NCI-H1694 (cell line): ENCODE data around the gene AAK1.
"Not testable (repeated sequence)": the region's sequence is repeated elsewhere in the genome, so short reads cannot be mapped to it uniquely, and the experiment has no call there.

Experiments used
- DNase-seq: peaks from one replicate; lab custom pipeline; 2025; lab: John Stamatoyannopoulos, UW

AAK1 gene

GRCh38 chr2:69643602-69644505 lies at the start of gene AAK1:
TSS of gene AAK1 (minus strand) at chr2:69643739. CDS start at chr2:69643040, 699 bp downstream.
- peak; percentile 76 for DNase-seq

GRCh38 chr2:69692424-69692823 lies 48.9 kb upstream of the AAK1 start:
- DNase-seq, result no peak

- no peak for DNase-seq
These were observed 46.4 kb upstream of the AAK1 start for GRCh38 chr2:69689969-69690368.

- no peak for DNase-seq
These were observed 45.9 kb upstream of the AAK1 start for GRCh38 chr2:69689466-69689865.

GRCh38 chr2:69687971-69688611 lies 44.6 kb upstream of the AAK1 start:
- DNase-seq, result no peak

- no peak for DNase-seq
These were observed 43.3 kb upstream of the AAK1 start for GRCh38 chr2:69686813-69687212.

- no peak for DNase-seq
These were observed 41.9 kb upstream of the AAK1 start for GRCh38 chr2:69685321-69686048.

GRCh38 chr2:69683170-69683971 lies 39.8 kb upstream of the AAK1 start:
- no peak for DNase-seq

GRCh38 chr2:69682525-69682924 lies 39.0 kb upstream of the AAK1 start:
- no peak for DNase-seq

- DNase-seq, result no peak
These were observed 36.6 kb upstream of the AAK1 start for GRCh38 chr2:69680001-69680675.

GRCh38 chr2:69677914-69678313 lies 34.4 kb upstream of the AAK1 start:
- no peak for DNase-seq

GRCh38 chr2:69676146-69676545 lies 32.6 kb upstream of the AAK1 start:
- no peak for DNase-seq

- DNase-seq, result no peak
These were observed 30.8 kb upstream of the AAK1 start for GRCh38 chr2:69674316-69674670.

GRCh38 chr2:69673098-69673497 lies 29.6 kb upstream of the AAK1 start:
- not testable (repeated sequence) for DNase-seq

GRCh38 chr2:69669666-69670065 lies 26.1 kb upstream of the AAK1 start:
- DNase-seq, result no peak

GRCh38 chr2:69668598-69668997 lies 25.1 kb upstream of the AAK1 start:
- DNase-seq, result no peak

- DNase-seq, result no peak
These were observed 24.4 kb upstream of the AAK1 start for GRCh38 chr2:69667805-69668382.

- no peak for DNase-seq
These were observed 21.6 kb upstream of the AAK1 start for GRCh38 chr2:69665152-69665551.

- no peak for DNase-seq
These were observed 20.3 kb upstream of the AAK1 start for GRCh38 chr2:69663860-69664259.

- DNase-seq, result not testable (repeated sequence)
These were observed 19.0 kb upstream of the AAK1 start for GRCh38 chr2:69662547-69662946.

- DNase-seq, result no peak
These were observed 17.1 kb upstream of the AAK1 start for GRCh38 chr2:69660637-69661036.
